Type B pancreatic cell (in vitro differentiated cells): Measurements from ENCODE around the gene MFSD2A. TPM values are rescaled to one million over a fixed set of nuclear protein-coding genes. Genes with fewer than 3 reads are reported as not detected.
"Not testable (repeated sequence)": the region's sequence is repeated elsewhere in the genome, so short reads cannot be mapped to it uniquely, and the experiment has no call there.

ENCODE experiments used
- DNase-seq: peaks from one replicate; pipeline ENCODE4 v3.0.0; 2021; ENCODE audit warnings: mixed read lengths; ENCODE audit not compliant: unreplicated experiment; ENCODE audit errors: extremely low spot score
- H3K27ac Mint-ChIP-seq: 2 replicates; pipeline ENCODE4 v1.8.0; 2021; ENCODE audit warnings: mild to moderate bottlenecking, mixed read lengths
- H3K27me3 Mint-ChIP-seq: 2 replicates; pipeline ENCODE4 v1.8.0; 2021; ENCODE audit warnings: mixed read lengths
- H3K36me3 Mint-ChIP-seq: 2 replicates; pipeline ENCODE4 v1.8.0; 2021; ENCODE audit warnings: mixed read lengths
- H3K4me1 Mint-ChIP-seq: one replicate; pipeline ENCODE4 v1.8.0; 2021; ENCODE audit warnings: mixed read lengths; ENCODE audit not compliant: unreplicated experiment
- H3K4me3 Mint-ChIP-seq: 2 replicates; pipeline ENCODE4 v1.8.0; 2021; ENCODE audit warnings: mild to moderate bottlenecking, mixed read lengths
- H3K9me3 Mint-ChIP-seq: 2 replicates; pipeline ENCODE4 v1.8.0; 2021; ENCODE audit warnings: mixed read lengths
- CTCF ChIP-seq: fragments of 200-600 bp; sonication (generic); conservative IDR thresholded peaks from 2 replicates; pipeline ENCODE4 v1.5.0; 2021; ENCODE audit warnings: antibody characterized with exemption, mild to moderate bottlenecking
- long read RNA-seq: library from polyadenylated mRNA; unstranded; transcript quantifications from one replicate; pipeline ENCODE4 v2.0.0, GENCODE V29; 2020
- total RNA-seq: library from RNA; stranded (reverse); gene quantifications from 2 replicates; pipeline ENCODE4 v1.2.1, GENCODE V29; 2021; ENCODE audit warnings: low replicate concordance

MFSD2A gene
- total RNA-seq = 6.1 and 7.3 TPM in 2 replicates
- long read RNA-seq, transcript MFSD2A-202 (14 exons, 2,154 nt) = major isoform, 14 of 19 reads
- long read RNA-seq, partial matches to known transcripts = 1 of 19 reads
- long read RNA-seq, other reads (novel, unspliced or antisense) = 4 of 19 reads

GRCh38 chr1:39954870-39955546 is at the start of gene MFSD2A:
MFSD2A (plus strand) TSS chr1:39955145; CDS start chr1:39955293, 148 bp downstream.
- H3K9me3 Mint-ChIP-seq = no peaks in the 10 kb centered on the region
- H3K4me3 Mint-ChIP-seq = peak within 1 kb of the TSS; percentile 92
- no peak for TF ChIP-seq CTCF
- DNase-seq = peak; percentile 91
- H3K27me3 Mint-ChIP-seq = peaks cover 17% of the 10 kb centered on the region
- H3K4me1 Mint-ChIP-seq = peaks cover 29% of the 10 kb centered on the region
- peak within 1 kb of the TSS; percentile 83 for H3K27ac Mint-ChIP-seq
- H3K36me3 Mint-ChIP-seq = peaks cover 4% of the 10 kb centered on the region

GRCh38 chr1:39905172-39905571 is 49.8 kb upstream of the MFSD2A start:
- H3K4me3 Mint-ChIP-seq = no peak overlapping the region
- no peaks in the 10 kb centered on the region for H3K4me1 Mint-ChIP-seq
- peaks cover 26% of the 10 kb centered on the region for H3K27me3 Mint-ChIP-seq
- no peak overlapping the region for H3K27ac Mint-ChIP-seq
- H3K36me3 Mint-ChIP-seq = no peaks in the 10 kb centered on the region
- no peaks in the 10 kb centered on the region for H3K9me3 Mint-ChIP-seq
- no peak for DNase-seq
- TF ChIP-seq CTCF = no peak

- H3K4me1 Mint-ChIP-seq = no peaks in the 10 kb centered on the region
- H3K36me3 Mint-ChIP-seq = no peaks in the 10 kb centered on the region
- TF ChIP-seq CTCF = no peak
- H3K9me3 Mint-ChIP-seq = no peaks in the 10 kb centered on the region
- DNase-seq = no peak
- peaks cover 18% of the 10 kb centered on the region for H3K27me3 Mint-ChIP-seq
- no peak overlapping the region for H3K4me3 Mint-ChIP-seq
- H3K27ac Mint-ChIP-seq = no peak overlapping the region
Observed at GRCh38 chr1:39907528-39908453, 47.2 kb upstream of the MFSD2A start.

- no peak for DNase-seq
- no peaks in the 10 kb centered on the region for H3K9me3 Mint-ChIP-seq
- no peaks in the 10 kb centered on the region for H3K4me1 Mint-ChIP-seq
- H3K4me3 Mint-ChIP-seq = no peak overlapping the region
- peaks cover 10% of the 10 kb centered on the region for H3K27me3 Mint-ChIP-seq
- no peak for TF ChIP-seq CTCF
- H3K36me3 Mint-ChIP-seq = no peaks in the 10 kb centered on the region
- H3K27ac Mint-ChIP-seq = no peak overlapping the region
Observed at GRCh38 chr1:39908534-39908933, 46.4 kb upstream of the MFSD2A start.

GRCh38 chr1:39910263-39910662 is 44.7 kb upstream of the MFSD2A start:
- H3K36me3 Mint-ChIP-seq = no peaks in the 10 kb centered on the region
- no peak overlapping the region for H3K27ac Mint-ChIP-seq
- H3K4me1 Mint-ChIP-seq = no peaks in the 10 kb centered on the region
- TF ChIP-seq CTCF = no peak
- no peak overlapping the region for H3K4me3 Mint-ChIP-seq
- H3K27me3 Mint-ChIP-seq = peaks cover 3% of the 10 kb centered on the region
- H3K9me3 Mint-ChIP-seq = no peaks in the 10 kb centered on the region
- DNase-seq = no peak

- not testable (repeated sequence) for H3K27me3 Mint-ChIP-seq, H3K4me3 Mint-ChIP-seq, DNase-seq, H3K36me3 Mint-ChIP-seq, H3K9me3 Mint-ChIP-seq, H3K4me1 Mint-ChIP-seq, H3K27ac Mint-ChIP-seq
Observed at GRCh38 chr1:39913136-39913535, 41.8 kb upstream of the MFSD2A start.
